H1 (cell line): ENCODE results near the gene ZBTB42. TPM values are rescaled to one million over a fixed set of nuclear protein-coding genes. Genes with fewer than 3 reads are reported as not detected.
A peak's percentile ranks its signal among the peaks of the same experiment; 100 is the strongest.

Source experiments
- E2F6 ChIP-seq: IDR thresholded peaks from 2 replicates; pipeline ENCODE4 v1.6.1; 2012; ENCODE audit warnings: inconsistent platforms
- EZH2 ChIP-seq: fragments of 200-600 bp; sonication (generic); IDR thresholded peaks from 2 replicates; pipeline ENCODE4 v1.7.1; 2012; ENCODE audit warnings: low read depth, mild to moderate bottlenecking, moderate library complexity, low read length, inconsistent platforms; ENCODE audit not compliant: severe bottlenecking
- RBBP5 ChIP-seq: IDR thresholded peaks from 2 replicates; pipeline ENCODE4 v1.7.1; 2012; ENCODE audit warnings: low read depth, mild to moderate bottlenecking, inconsistent platforms, low read length, moderate library complexity, borderline replicate concordance
- polyA plus RNA-seq, 7 experiments: library from polyadenylated mRNA; depleted of rRNA in 3 of 7; stranded (reverse) in 5 of 7; unstranded in 2 of 7; fragments of >200 nt in 5 of 7; fragments of 200-250 nt in 2 of 7; gene quantifications; 1 replicate in 5 of 7; 2 replicates in 1 of 7; 4 replicates in 1 of 7; pipeline versions ENCODE4 v1.2.1 to v1.2.3, GENCODE V29; 2011 to 2013; ENCODE audit warnings: missing spikeins in 2 of 7, mixed read lengths in 2 of 7
- total RNA-seq: library from RNA; stranded (reverse); fragmentation: NEBNext Ultra II Directional; extraction: Animal tissue kit (Norgen Biotek cat#: 25700); gene quantifications from 2 replicates; pipeline ENCODE4 v1.2.1, GENCODE V29; 2021

Gene ZBTB42
- total and polyA plus RNA-seq, 2 of the 8 experiments (the other 6 are each of a cell fraction or from before 2014, with no cell fraction given) = 2.8 to 3.1 TPM

DNA sequence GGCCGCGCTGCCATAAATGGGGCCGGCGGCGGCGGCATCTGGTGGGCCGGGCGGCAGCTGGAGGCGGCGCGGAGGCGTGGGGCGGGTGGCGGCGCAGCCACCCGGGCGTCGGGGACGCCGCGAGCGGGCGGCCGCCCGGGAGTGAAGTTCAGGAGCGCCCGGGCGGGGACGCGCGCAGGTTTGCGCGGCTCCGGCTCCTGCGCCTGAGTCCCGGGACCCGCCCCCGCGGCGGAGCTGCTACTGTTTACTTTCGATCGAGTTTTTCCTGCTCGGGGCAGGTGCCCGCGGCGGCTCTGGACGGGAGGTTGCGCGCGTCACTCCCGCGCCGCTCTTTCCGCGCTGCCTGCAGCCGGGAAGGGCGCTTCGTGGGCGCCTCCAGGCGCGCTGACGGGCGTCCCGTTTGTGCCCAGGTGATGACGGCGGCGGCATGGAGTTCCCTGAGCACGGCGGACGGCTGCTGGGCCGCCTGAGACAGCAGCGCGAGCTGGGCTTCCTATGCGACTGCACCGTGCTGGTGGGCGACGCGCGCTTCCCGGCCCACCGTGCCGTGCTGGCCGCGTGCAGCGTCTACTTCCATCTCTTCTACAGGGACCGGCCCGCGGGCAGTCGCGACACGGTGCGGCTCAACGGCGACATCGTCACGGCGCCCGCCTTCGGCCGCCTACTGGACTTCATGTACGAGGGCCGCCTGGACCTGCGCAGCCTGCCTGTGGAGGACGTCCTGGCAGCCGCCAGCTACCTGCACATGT, at the start of gene ZBTB42 (continued):
- TF ChIP-seq RBBP5 = peak; percentile 62; the same call in 1 of the 2 replicates
- peak; percentile 57 for TF ChIP-seq EZH2
- peak; percentile 29; the same call in 1 of the 2 replicates for TF ChIP-seq E2F6
